A673 (cell line): ENCODE results near the gene SH3GL3.

Experiments used
- CTCF ChIP-seq: fragments of 300-800, 200-600 bp; sonication (generic); conservative IDR thresholded peaks from 2 replicates; pipeline ENCODE4 v1.5.1; 2017; ENCODE audit warnings: low read depth, mild to moderate bottlenecking, antibody characterized with exemption, low read length, moderate library complexity, mixed read lengths
- EZH2 ChIP-seq: fragments of 200-600 bp; sonication (generic); IDR thresholded peaks from 2 replicates; pipeline ENCODE4 v1.6.1; 2017; ENCODE audit warnings: borderline replicate concordance, low read depth, mild to moderate bottlenecking, mixed read lengths, antibody characterized with exemption, low read length; ENCODE audit not compliant: poor library complexity, severe bottlenecking

- TF ChIP-seq EZH2: no peak
- no peak for TF ChIP-seq CTCF
Measured at GRCh38 chr15:83514584-83514983, 67.4 kb downstream of the SH3GL3 start.
